MM.1S (cell line): Measurements from ENCODE around the gene CBX2.
A peak's percentile ranks its signal among the peaks of the same experiment; 100 is the strongest.

Source experiments
- EZH2 ChIP-seq: fragments of 300-600 bp; sonication (generic); optimal IDR thresholded peaks from 2 replicates; pipeline ENCODE3; 2017; ENCODE audit warnings: low read depth, mild to moderate bottlenecking, antibody characterized with exemption, low read length, mixed read lengths
- EZH2phosphoT487 ChIP-seq: fragments of 300-600 bp; sonication (generic); IDR thresholded peaks from 2 replicates; pipeline ENCODE4 v1.6.1; 2018; ENCODE audit warnings: antibody characterized with exemption, low read length
- TF ChIP-seq, protein P1 (sequence below): fragments of 300-600 bp; sonication (generic); IDR thresholded peaks from 2 replicates; pipeline ENCODE4 v1.5.1; 2016; ENCODE audit warnings: antibody characterized with exemption, low read length, mixed read lengths

DNA sequence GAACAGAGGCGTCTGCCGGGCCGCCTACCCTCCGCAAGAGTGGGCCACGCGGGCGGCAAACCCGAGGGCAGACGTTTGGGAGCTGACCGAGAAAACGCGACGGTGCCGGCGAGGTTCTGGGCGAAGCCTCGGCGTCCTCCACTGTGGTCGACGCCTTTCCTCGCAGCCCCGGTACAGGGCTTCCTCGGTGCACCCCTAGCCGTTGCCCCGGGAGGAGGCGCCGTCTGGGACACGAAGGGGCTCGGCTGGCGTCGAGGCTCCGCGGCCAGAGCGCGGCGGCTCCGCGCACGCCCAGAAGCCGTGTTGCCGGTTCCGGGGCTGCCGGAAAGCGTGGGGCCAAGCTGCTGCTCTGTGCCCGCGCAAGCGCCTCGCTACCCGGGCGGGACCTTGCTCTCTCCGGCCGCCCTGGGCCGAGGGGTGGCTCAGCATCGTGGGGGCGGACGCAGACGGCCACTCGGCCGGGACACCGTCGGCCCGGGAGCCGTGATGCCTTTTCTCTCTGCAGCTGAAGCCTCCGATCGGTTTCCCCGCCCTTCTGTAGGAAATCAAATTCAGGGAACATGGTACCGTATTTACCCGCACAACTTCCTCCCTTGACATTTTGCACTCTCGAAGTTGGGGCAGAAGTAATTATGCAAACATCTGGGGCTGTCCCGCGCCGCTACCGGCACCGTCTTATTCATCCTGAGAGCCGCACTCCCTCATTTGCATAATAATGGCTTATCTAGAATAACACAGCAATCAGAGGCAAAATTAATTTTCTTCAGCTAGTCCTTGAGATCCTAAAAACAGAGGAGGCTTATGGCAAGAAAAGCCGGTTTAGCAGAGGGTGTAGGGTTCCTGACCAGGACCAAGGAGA is 26.3 kb downstream of the CBX2 start:
- TF ChIP-seq, protein P1, sequence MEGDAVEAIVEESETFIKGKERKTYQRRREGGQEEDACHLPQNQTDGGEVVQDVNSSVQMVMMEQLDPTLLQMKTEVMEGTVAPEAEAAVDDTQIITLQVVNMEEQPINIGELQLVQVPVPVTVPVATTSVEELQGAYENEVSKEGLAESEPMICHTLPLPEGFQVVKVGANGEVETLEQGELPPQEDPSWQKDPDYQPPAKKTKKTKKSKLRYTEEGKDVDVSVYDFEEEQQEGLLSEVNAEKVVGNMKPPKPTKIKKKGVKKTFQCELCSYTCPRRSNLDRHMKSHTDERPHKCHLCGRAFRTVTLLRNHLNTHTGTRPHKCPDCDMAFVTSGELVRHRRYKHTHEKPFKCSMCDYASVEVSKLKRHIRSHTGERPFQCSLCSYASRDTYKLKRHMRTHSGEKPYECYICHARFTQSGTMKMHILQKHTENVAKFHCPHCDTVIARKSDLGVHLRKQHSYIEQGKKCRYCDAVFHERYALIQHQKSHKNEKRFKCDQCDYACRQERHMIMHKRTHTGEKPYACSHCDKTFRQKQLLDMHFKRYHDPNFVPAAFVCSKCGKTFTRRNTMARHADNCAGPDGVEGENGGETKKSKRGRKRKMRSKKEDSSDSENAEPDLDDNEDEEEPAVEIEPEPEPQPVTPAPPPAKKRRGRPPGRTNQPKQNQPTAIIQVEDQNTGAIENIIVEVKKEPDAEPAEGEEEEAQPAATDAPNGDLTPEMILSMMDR = no peak
- TF ChIP-seq EZH2 (peak; percentile 82), EZH2phosphoT487 (no peak)
